ENCODE measurements around the gene EVL. TPM values are rescaled to one million over a fixed set of nuclear protein-coding genes. Genes with fewer than 3 reads are reported as not detected.

The EVL gene, protein sequence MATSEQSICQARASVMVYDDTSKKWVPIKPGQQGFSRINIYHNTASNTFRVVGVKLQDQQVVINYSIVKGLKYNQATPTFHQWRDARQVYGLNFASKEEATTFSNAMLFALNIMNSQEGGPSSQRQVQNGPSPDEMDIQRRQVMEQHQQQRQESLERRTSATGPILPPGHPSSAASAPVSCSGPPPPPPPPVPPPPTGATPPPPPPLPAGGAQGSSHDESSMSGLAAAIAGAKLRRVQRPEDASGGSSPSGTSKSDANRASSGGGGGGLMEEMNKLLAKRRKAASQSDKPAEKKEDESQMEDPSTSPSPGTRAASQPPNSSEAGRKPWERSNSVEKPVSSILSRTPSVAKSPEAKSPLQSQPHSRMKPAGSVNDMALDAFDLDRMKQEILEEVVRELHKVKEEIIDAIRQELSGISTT
- 10 to 100 TPM; 42.5 to 98.4 TPM for total RNA-seq

DNA sequence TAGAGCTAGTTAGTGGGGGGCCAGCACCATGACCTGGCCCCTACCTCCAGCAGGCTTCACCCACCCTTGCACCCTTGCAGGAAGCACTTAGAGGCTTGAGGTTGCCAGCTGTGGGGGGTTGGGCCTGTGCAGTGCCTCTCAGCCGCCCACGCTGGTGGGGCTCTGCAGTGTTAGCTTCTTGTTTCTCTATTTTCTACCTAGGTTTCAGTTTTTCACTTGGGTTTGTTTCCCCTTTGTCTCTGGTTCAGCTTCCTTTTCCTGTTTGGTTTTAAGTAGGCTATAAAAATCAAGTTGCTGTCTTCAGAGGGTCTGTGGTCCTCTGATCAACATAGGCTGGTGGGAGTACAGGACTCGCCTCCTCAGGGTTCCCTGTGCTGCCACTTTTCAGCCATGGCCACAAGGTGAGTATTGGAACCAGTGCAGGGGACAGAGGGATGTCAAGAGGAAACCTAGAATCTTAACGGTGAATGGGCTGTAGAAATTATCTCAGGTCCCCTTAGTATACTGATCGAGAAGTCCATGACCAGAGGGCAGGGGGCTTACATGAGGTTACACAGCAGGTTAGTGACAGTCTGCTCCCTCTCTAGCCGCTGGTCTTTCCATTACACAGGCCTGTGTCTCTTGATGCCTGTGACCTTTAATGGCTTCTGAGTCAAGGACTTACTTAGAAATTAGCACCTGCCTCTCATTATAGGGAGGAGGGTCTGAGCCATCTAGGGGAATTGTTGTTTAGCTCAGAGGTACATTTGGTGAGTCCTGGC is at the start of gene EVL:
Gene EVL (plus strand): TSS at position 312 of the 761 bp plus-strand sequence. CDS start 79 bp downstream, at position 391.
- Histone ChIP-seq H3K27me3 (replicated peaks; ENCODE audit: insufficient read depth) (no peaks in the 10 kb centered on the region), H3K4me1 (replicated peaks) (no peaks in the 10 kb centered on the region), H3K36me3 (no peaks in the 10 kb centered on the region), H3K9me3 (no peaks in the 10 kb centered on the region), H3K27ac (no peak within 1 kb of the TSS), H3K4me3 (no peak within 1 kb of the TSS)
- 90% methylated on average over 6 of the region's 6 CpGs for WGBS
- DNase-seq (ENCODE audit: low spot score) = no peak
- TF ChIP-seq POLR2A (IDR thresholded peaks at IDR 0.05) = no peak
- TF ChIP-seq, protein P1, sequence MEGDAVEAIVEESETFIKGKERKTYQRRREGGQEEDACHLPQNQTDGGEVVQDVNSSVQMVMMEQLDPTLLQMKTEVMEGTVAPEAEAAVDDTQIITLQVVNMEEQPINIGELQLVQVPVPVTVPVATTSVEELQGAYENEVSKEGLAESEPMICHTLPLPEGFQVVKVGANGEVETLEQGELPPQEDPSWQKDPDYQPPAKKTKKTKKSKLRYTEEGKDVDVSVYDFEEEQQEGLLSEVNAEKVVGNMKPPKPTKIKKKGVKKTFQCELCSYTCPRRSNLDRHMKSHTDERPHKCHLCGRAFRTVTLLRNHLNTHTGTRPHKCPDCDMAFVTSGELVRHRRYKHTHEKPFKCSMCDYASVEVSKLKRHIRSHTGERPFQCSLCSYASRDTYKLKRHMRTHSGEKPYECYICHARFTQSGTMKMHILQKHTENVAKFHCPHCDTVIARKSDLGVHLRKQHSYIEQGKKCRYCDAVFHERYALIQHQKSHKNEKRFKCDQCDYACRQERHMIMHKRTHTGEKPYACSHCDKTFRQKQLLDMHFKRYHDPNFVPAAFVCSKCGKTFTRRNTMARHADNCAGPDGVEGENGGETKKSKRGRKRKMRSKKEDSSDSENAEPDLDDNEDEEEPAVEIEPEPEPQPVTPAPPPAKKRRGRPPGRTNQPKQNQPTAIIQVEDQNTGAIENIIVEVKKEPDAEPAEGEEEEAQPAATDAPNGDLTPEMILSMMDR (IDR thresholded peaks at IDR 0.05) = no peak
- TF ChIP-seq POLR2AphosphoS5 (IDR thresholded peaks at IDR 0.05) = no peak
- intact Hi-C loops (cut with DNase I) = loop anchor here (5.0 kb wide), 1 partner anchor 47 kb away; no protein-coding TSS in a partner anchor

DNA sequence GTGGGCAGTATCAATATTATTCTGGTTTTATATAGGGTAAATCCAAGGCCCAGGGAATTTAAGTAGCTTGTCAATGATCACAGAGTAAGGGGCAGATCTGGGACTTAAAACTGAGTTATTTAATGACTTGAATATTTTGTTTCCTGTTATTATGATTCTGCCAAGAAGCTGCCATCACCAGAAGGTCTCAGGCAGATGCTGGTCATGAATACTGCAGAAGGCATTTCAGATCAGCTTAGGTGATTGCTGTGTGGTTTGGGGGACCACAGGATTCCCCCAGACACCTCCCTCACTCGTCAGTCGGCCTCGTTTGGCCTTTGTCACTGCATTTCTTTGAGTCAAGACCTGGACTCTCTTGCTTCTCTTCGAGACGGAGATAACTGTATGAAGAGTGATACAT is 47.7 kb upstream of the EVL start:
- no peaks in the 10 kb centered on the region for H3K4me1 ChIP-seq (replicated peaks)
- H3K27ac ChIP-seq = no peak overlapping the region
- no peaks in the 10 kb centered on the region for H3K27me3 ChIP-seq (replicated peaks; ENCODE audit: insufficient read depth)
- intact Hi-C loops (cut with DNase I) = no loop called here
- no peaks in the 10 kb centered on the region for H3K36me3 ChIP-seq
- 91% methylated on average over 5 of the region's 5 CpGs for WGBS
- no peak for DNase-seq (ENCODE audit: low spot score)
- H3K4me3 ChIP-seq = no peak overlapping the region
- TF ChIP-seq, protein P1 (IDR thresholded peaks at IDR 0.05) = no peak
- TF ChIP-seq POLR2A (IDR thresholded peaks at IDR 0.05) (no peak), POLR2AphosphoS5 (IDR thresholded peaks at IDR 0.05) (no peak)
- H3K9me3 ChIP-seq = no peaks in the 10 kb centered on the region

DNA sequence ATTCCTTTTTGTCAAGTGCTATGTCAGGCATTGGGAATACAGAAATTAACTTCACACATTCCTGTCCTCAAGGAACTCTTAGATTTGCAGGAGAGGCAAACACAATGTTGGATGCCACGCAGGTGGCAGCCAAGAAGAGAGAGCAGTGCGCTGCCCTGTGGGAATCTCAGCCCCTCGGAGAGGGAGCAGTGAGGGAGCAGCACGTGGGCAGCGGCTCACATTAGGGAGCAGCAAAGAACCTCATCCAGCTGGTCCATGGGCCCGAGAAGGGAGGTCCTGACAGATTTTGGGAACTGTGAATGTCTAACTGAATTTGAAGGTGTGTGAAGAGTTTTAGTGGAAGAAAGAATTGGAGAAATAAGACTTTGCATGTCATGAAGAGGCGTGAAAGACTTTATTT is 47.2 kb upstream of the EVL start:
- DNase-seq (ENCODE audit: low spot score) = no peak
- Histone ChIP-seq H3K4me1 (replicated peaks) (no peaks in the 10 kb centered on the region), H3K27me3 (replicated peaks; ENCODE audit: insufficient read depth) (no peaks in the 10 kb centered on the region), H3K36me3 (no peaks in the 10 kb centered on the region), H3K4me3 (no peak overlapping the region), H3K27ac (no peak overlapping the region), H3K9me3 (no peaks in the 10 kb centered on the region)
- 95% methylated on average over 7 of the region's 7 CpGs for WGBS
- intact Hi-C loops (cut with DNase I) = no loop called here
- TF ChIP-seq, protein P1 (IDR thresholded peaks at IDR 0.05) = no peak
- TF ChIP-seq POLR2AphosphoS5 (IDR thresholded peaks at IDR 0.05) (no peak), POLR2A (IDR thresholded peaks at IDR 0.05) (no peak)

DNA sequence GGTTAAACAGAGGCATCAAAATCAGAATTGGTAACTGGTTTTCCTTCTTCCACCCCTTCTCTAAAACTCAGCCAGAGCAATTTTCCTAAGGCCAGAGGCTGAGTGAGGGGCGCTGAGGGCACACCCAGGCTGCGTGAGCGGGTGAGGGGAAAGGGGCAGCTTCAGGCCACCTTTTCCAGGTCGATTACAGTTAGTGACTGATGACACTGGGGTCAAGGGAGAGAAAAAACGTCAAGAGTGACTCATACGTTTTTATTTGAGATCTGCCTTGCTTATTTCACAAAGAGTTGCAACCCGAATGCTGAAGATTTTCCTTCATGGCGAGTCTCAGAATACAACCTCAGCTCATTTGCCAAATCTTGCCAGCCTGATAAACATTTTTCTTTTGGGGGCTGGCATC is 46.7 kb upstream of the EVL start:
- 78% methylated on average over 8 of the region's 8 CpGs for whole genome bisulfite sequencing

More for the DNA sequence above, 46.7 kb upstream of the EVL start:
- Histone ChIP-seq H3K27me3 (replicated peaks; ENCODE audit: insufficient read depth) (no peaks in the 10 kb centered on the region), H3K4me3 (no peak overlapping the region), H3K9me3 (no peaks in the 10 kb centered on the region), H3K27ac (no peak overlapping the region), H3K36me3 (no peaks in the 10 kb centered on the region), H3K4me1 (replicated peaks) (no peaks in the 10 kb centered on the region)
- intact Hi-C loops (cut with DNase I) = no loop called here
- DNase-seq (ENCODE audit: low spot score) = no peak
- TF ChIP-seq POLR2AphosphoS5 (IDR thresholded peaks at IDR 0.05) = no peak
- TF ChIP-seq, protein P1 (IDR thresholded peaks at IDR 0.05) = no peak
- no peak for TF ChIP-seq POLR2A (IDR thresholded peaks at IDR 0.05)

Measured in prostate gland (tissue), 2 donors.